HepG2 (cell line): ENCODE data around the gene PLXDC2. TPM values are rescaled to one million over a fixed set of nuclear protein-coding genes. Genes with fewer than 3 reads are reported as not detected.

Source experiments
- AFF4 ChIP-seq: sonication (generic); formaldehyde crosslinking; IDR thresholded peaks from 2 replicates; pipeline ENCODE4 v1.4.0; 2020; ENCODE audit warnings: missing genetic modification reagents
- EED ChIP-seq: sonication (generic); formaldehyde crosslinking; IDR thresholded peaks from 2 replicates; pipeline ENCODE4 v1.5.0; 2020; ENCODE audit warnings: mild to moderate bottlenecking, missing genetic modification reagents
- ELF3 ChIP-seq: IDR thresholded peaks from 2 replicates; pipeline ENCODE4 v1.6.1; 2016; ENCODE audit warnings: missing genetic modification reagents, missing compliant biosample characterization
- GFI1 ChIP-seq: sonication (generic); formaldehyde crosslinking; IDR thresholded peaks from 2 replicates; pipeline ENCODE4 v1.5.0; 2020; ENCODE audit warnings: missing genetic modification reagents, mild to moderate bottlenecking, borderline replicate concordance
- GPN1 ChIP-seq: sonication (generic); formaldehyde crosslinking; IDR thresholded peaks from 2 replicates; pipeline ENCODE4 v1.5.1; 2020; ENCODE audit warnings: missing genetic modification reagents, borderline replicate concordance
- MATR3 ChIP-seq: sonication (generic); formaldehyde crosslinking; IDR thresholded peaks from 2 replicates; pipeline ENCODE4 v1.4.0; 2020; ENCODE audit warnings: missing genetic modification reagents
- POGZ ChIP-seq: sonication (generic); formaldehyde crosslinking; IDR thresholded peaks from 2 replicates; pipeline ENCODE4 v1.4.0; 2020; ENCODE audit warnings: mild to moderate bottlenecking, missing genetic modification reagents
- PPARG ChIP-seq: conservative IDR thresholded peaks from 2 replicates; pipeline ENCODE4 v1.6.1; 2016; ENCODE audit warnings: missing biosample characterization, missing genetic modification reagents
- SOX5 ChIP-seq: IDR thresholded peaks from 2 replicates; pipeline ENCODE4 v1.6.1; 2016; ENCODE audit warnings: borderline replicate concordance
- SP5 ChIP-seq: IDR thresholded peaks from 2 replicates; pipeline ENCODE4 v1.6.1; 2016; ENCODE audit warnings: low read depth, borderline replicate concordance
- STAT5B ChIP-seq: sonication (generic); formaldehyde crosslinking; IDR thresholded peaks from 2 replicates; pipeline ENCODE4 v1.4.0; 2020; ENCODE audit warnings: missing genetic modification reagents
- TAF15 ChIP-seq: fragments of 200-400 bp; formaldehyde crosslinking; IDR thresholded peaks from one replicate; pipeline ENCODE4 v1.6.1; 2018; ENCODE audit warnings: mild to moderate bottlenecking, low read depth, low read length; ENCODE audit not compliant: poor library complexity, severe bottlenecking
- TRIM22 ChIP-seq: fragments of 450-650 bp; IDR thresholded peaks from 2 replicates; pipeline ENCODE4 v1.6.1; 2017
- TSC22D2 ChIP-seq: sonication (generic); formaldehyde crosslinking; IDR thresholded peaks from 2 replicates; pipeline ENCODE4 v1.5.1; 2020; ENCODE audit warnings: missing genetic modification reagents, mild to moderate bottlenecking, borderline replicate concordance
- ZBTB8A ChIP-seq: sonication (generic); formaldehyde crosslinking; IDR thresholded peaks from 2 replicates; pipeline ENCODE4 v1.4.0; 2020; ENCODE audit warnings: mild to moderate bottlenecking, low read depth, missing genetic modification reagents, borderline replicate concordance
- ZMYM2 ChIP-seq: sonication (generic); formaldehyde crosslinking; IDR thresholded peaks from 2 replicates; pipeline ENCODE4 v1.8.0; 2022; ENCODE audit warnings: mild to moderate bottlenecking, missing genetic modification reagents
- ZNF180 ChIP-seq: sonication (generic); formaldehyde crosslinking; IDR thresholded peaks from 2 replicates; pipeline ENCODE4 v1.4.0; 2020; ENCODE audit warnings: low read depth, missing genetic modification reagents, borderline replicate concordance
- ZNF331 ChIP-seq: sonication (generic); formaldehyde crosslinking; IDR thresholded peaks from 2 replicates; pipeline ENCODE4 v1.4.0; 2020; ENCODE audit warnings: missing genetic modification reagents
- ZNF350 ChIP-seq: sonication (generic); formaldehyde crosslinking; IDR thresholded peaks from 2 replicates; pipeline ENCODE4 v1.4.0; 2020; ENCODE audit warnings: mild to moderate bottlenecking, low read depth, missing genetic modification reagents, borderline replicate concordance
- ZNF446 ChIP-seq: sonication (generic); formaldehyde crosslinking; IDR thresholded peaks from 2 replicates; pipeline ENCODE4 v1.5.0; 2020; ENCODE audit warnings: mild to moderate bottlenecking, missing genetic modification reagents
- ZNF713 ChIP-seq: sonication (generic); formaldehyde crosslinking; IDR thresholded peaks from 2 replicates; pipeline ENCODE4 v1.4.0; 2020; ENCODE audit warnings: mild to moderate bottlenecking, missing genetic modification reagents
- ZSCAN31 ChIP-seq: sonication (generic); formaldehyde crosslinking; IDR thresholded peaks from 2 replicates; pipeline ENCODE4 v1.5.0; 2020; ENCODE audit warnings: low read depth, mild to moderate bottlenecking, missing genetic modification reagents
- polyA plus RNA-seq, 8 experiments: library from polyadenylated mRNA; depleted of rRNA in 3 of 8; stranded (reverse) in 7 of 8; unstranded in 1 of 8; fragments of >200 nt; fragmentation: Illumina TruSeq in 4 of 8; extraction: Trizol in 4 of 8; gene quantifications; 2 replicates each; pipeline versions ENCODE4 v1.2.1 to v1.2.3, GENCODE V29; 2011 to 2016; ENCODE audit warnings: low read depth in 4 of 8, missing spikeins in 1 of 8, mixed read lengths in 1 of 8; ENCODE audit not compliant: insufficient read depth in 1 of 8
- total RNA-seq, 5 experiments: library from RNA; depleted of rRNA; stranded (reverse); fragments of >200 nt; fragmentation: Illumina TruSeq; extraction: Trizol; gene quantifications; 2 replicates each; pipeline ENCODE4 v1.2.3, GENCODE V29; 2016; ENCODE audit warnings: low read depth in 1 of 5
- TF ChIP-seq, protein P1 (sequence below): sonication (generic); formaldehyde crosslinking; IDR thresholded peaks from 2 replicates; pipeline ENCODE4 v1.5.0; 2020; ENCODE audit warnings: mild to moderate bottlenecking, missing genetic modification reagents, borderline replicate concordance
- TF ChIP-seq, protein P2 (sequence below): IDR thresholded peaks from 2 replicates; pipeline ENCODE4 v1.6.1; 2016; ENCODE audit warnings: missing genetic modification reagents, missing compliant biosample characterization

The PLXDC2 gene
- total and polyA plus RNA-seq, 2 of the 13 experiments (the other 11 are each of a cell fraction or from before 2014, with no cell fraction given) = 2.1 to 2.4 TPM

- TF ChIP-seq AFF4 (CRISPR knock-in tag) = no peak
- TF ChIP-seq GFI1 = no peak
- TF ChIP-seq ZNF446 = no peak
- TF ChIP-seq, protein P1, sequence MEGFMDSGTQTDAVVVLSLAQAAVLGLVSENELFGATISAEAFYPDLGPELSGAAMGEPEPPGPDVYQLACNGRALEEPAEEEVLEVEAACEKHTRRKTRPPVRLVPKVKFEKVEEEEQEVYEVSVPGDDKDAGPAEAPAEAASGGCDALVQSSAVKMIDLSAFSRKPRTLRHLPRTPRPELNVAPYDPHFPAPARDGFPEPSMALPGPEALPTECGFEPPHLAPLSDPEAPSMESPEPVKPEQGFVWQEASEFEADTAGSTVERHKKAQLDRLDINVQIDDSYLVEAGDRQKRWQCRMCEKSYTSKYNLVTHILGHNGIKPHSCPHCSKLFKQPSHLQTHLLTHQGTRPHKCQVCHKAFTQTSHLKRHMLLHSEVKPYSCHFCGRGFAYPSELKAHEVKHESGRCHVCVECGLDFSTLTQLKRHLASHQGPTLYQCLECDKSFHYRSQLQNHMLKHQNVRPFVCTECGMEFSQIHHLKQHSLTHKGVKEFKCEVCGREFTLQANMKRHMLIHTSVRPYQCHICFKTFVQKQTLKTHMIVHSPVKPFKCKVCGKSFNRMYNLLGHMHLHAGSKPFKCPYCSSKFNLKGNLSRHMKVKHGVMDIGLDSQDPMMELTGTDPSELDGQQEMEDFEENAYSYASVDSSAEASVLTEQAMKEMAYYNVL (CRISPR knock-in tag) = 0 out of 2 replicates have a peak, but pooled peaks have one; percentile 21
- peak; percentile 43; the same call in 1 of the 2 replicates for TF ChIP-seq ELF3 (CRISPR knock-in tag)
- TF ChIP-seq SOX5 = peak; percentile 81
- TF ChIP-seq ZNF180 (CRISPR knock-in tag) = no peak
- TF ChIP-seq ZSCAN31 = no peak
- no peak for TF ChIP-seq ZNF713 (CRISPR knock-in tag)
- TF ChIP-seq TRIM22 = no peak
- TF ChIP-seq ZBTB8A (CRISPR knock-in tag) = no peak
- no peak for TF ChIP-seq TAF15
- TF ChIP-seq, protein P2, sequence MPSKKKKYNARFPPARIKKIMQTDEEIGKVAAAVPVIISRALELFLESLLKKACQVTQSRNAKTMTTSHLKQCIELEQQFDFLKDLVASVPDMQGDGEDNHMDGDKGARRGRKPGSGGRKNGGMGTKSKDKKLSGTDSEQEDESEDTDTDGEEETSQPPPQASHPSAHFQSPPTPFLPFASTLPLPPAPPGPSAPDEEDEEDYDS (CRISPR knock-in tag) = 0 out of 2 replicates have a peak, but pooled peaks have one; percentile 12
- TF ChIP-seq ZNF350 (CRISPR knock-in tag) = no peak
- peak; percentile 97 for TF ChIP-seq PPARG (CRISPR knock-in tag)
- TF ChIP-seq GPN1 (CRISPR knock-in tag) = no peak
- TF ChIP-seq EED (CRISPR knock-in tag) = no peak
- no peak for TF ChIP-seq TSC22D2 (CRISPR knock-in tag)
- peak; percentile 68 for TF ChIP-seq POGZ (CRISPR knock-in tag)
- peak; percentile 88 for TF ChIP-seq ZNF331 (CRISPR knock-in tag)
- TF ChIP-seq ZMYM2 (CRISPR knock-in tag) = no peak
- TF ChIP-seq STAT5B = no peak
- TF ChIP-seq SP5 = no peak
- TF ChIP-seq MATR3 (CRISPR knock-in tag) = no peak
Measured at GRCh38 chr10:19782430-19783089, 33.7 kb upstream of the PLXDC2 start (continued).
